ENCODE results near the gene LRFN2. TPM values are rescaled to one million over a fixed set of nuclear protein-coding genes. Genes with fewer than 3 reads are reported as not detected.

LRFN2 gene
- total and polyA plus RNA-seq, 2 of the 8 experiments (the other 6 are each of a cell fraction or from before 2014, with no cell fraction given): 2.3 TPM

DNA sequence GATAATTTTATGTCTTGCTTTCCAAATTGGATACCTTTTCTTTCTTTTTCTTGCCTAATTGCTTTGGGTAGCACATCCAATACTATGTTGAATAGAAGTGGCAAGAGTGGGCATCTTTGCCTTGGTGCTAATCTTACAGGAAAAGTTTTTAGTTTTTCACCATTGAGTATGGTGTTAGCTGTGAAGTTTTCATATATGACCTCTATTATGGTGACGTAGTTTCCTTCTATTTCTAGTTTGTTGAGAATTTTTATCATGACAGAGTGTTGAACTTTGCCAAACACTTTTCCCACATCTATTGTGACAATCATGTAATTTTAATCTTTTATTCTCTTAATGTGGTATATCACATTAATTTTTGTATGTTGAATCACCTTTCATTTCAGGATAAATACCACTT is 216.1 kb downstream of the LRFN2 start:
- Histone ChIP-seq H3K4me2 (ENCODE audit: insufficient read depth in 1 of 2, low read depth in 2 of 2, low read length in 2 of 2) (no peak overlapping the region), H3K79me1 (ENCODE audit: low read depth, low read length) (no peaks in the 10 kb centered on the region)
- TF ChIP-seq TCF12 (IDR thresholded peaks at IDR 0.05; ENCODE audit: low read depth, low read length) (no peak), BRCA1 (IDR thresholded peaks at IDR 0.05; ENCODE audit: low read depth, low read length) (no peak), TBP (IDR thresholded peaks at IDR 0.05; ENCODE audit: low read depth, low read length) (no peak), KDM5A (IDR thresholded peaks at IDR 0.05; ENCODE audit: low read length) (no peak), EGR1 (IDR thresholded peaks at IDR 0.05; ENCODE audit: borderline replicate concordance, low read depth, low read length) (no peak), GTF2F1 (IDR thresholded peaks at IDR 0.05; ENCODE audit: borderline replicate concordance, low read depth, low read length) (no peak), SP4 (IDR thresholded peaks at IDR 0.05; ENCODE audit: low read length) (no peak), RFX5 (IDR thresholded peaks at IDR 0.05; ENCODE audit: borderline replicate concordance, low read depth, low read length) (no peak), HDAC6 (IDR thresholded peaks at IDR 0.05; ENCODE audit: low read depth, low read length) (no peak), EZH2 (IDR thresholded peaks at IDR 0.05; ENCODE audit: low read depth, low read length, severe bottlenecking) (no peak), NRF1 (IDR thresholded peaks at IDR 0.05; ENCODE audit: low read depth, low read length) (no peak)
- TF ChIP-seq, protein P1, sequence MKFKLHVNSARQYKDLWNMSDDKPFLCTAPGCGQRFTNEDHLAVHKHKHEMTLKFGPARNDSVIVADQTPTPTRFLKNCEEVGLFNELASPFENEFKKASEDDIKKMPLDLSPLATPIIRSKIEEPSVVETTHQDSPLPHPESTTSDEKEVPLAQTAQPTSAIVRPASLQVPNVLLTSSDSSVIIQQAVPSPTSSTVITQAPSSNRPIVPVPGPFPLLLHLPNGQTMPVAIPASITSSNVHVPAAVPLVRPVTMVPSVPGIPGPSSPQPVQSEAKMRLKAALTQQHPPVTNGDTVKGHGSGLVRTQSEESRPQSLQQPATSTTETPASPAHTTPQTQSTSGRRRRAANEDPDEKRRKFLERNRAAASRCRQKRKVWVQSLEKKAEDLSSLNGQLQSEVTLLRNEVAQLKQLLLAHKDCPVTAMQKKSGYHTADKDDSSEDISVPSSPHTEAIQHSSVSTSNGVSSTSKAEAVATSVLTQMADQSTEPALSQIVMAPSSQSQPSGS (IDR thresholded peaks at IDR 0.05; ENCODE audit: low read length): no peak
- TF ChIP-seq, protein P2, sequence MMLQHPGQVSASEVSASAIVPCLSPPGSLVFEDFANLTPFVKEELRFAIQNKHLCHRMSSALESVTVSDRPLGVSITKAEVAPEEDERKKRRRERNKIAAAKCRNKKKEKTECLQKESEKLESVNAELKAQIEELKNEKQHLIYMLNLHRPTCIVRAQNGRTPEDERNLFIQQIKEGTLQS (IDR thresholded peaks at IDR 0.05; ENCODE audit: insufficient read depth, low read depth, low read length): no peak

More for the DNA sequence above, 216.1 kb downstream of the LRFN2 start:
- Histone ChIP-seq H4K8ac (ENCODE audit: extremely low read depth, insufficient read depth, low read length) (no peak overlapping the region), H3K14ac (ENCODE audit: insufficient read length) (no peak overlapping the region), H3K9me3 (ENCODE audit: insufficient read depth in 2 of 2, low read depth in 1 of 2, low read length in 1 of 2) (no peaks in the 10 kb centered on the region), H3K27ac (ENCODE audit: low read depth, low read length) (no peak overlapping the region), H3K18ac (ENCODE audit: extremely low read depth, low read length) (no peak overlapping the region), H3K9ac (replicated peaks in 1 of 4; ENCODE audit: extremely low read depth in 1 of 4, low read depth in 3 of 4, low read length in 3 of 4) (no peak overlapping the region), H2BK15ac (ENCODE audit: low read length) (no peak overlapping the region), H4K91ac (replicated peaks; ENCODE audit: insufficient read length, low read length) (no peak overlapping the region), H3K27me3 (replicated peaks in 1 of 4; ENCODE audit: control insufficient read depth in 3 of 4, extremely low read depth in 1 of 4, insufficient read depth in 3 of 4, low read length in 3 of 4) (no peaks in the 10 kb centered on the region), H3K23ac (ENCODE audit: insufficient read length) (no peak overlapping the region), H2AFZ (ENCODE audit: low read length) (no peak overlapping the region), H4K5ac (ENCODE audit: insufficient read length, low read depth, low read length) (no peak overlapping the region), H2BK12ac (ENCODE audit: low read depth, low read length) (no peak overlapping the region), H3K56ac (replicated peaks; ENCODE audit: insufficient read length, low read depth, low read length) (no peak overlapping the region), H4K20me1 (replicated peaks in 1 of 2; ENCODE audit: control insufficient read depth in 1 of 2, insufficient read depth in 2 of 2, low read length in 2 of 2) (no peaks in the 10 kb centered on the region), H3K4me3 (ENCODE audit: extremely low read depth in 1 of 4, insufficient read depth in 2 of 4, low read depth in 3 of 4, low read length in 4 of 4) (no peak overlapping the region), H3K79me2 (ENCODE audit: control insufficient read depth in 1 of 2, insufficient read depth in 2 of 2, low read length in 2 of 2) (no peaks in the 10 kb centered on the region), H3K23me2 (ENCODE audit: low read depth, low read length) (no peaks in the 10 kb centered on the region), H2AK5ac (ENCODE audit: low read depth, low read length) (no peak overlapping the region), H2BK20ac (ENCODE audit: low read length) (no peak overlapping the region), H2BK5ac (ENCODE audit: low read depth, low read length) (no peak overlapping the region), H2BK120ac (replicated peaks; ENCODE audit: low read depth, low read length) (no peak overlapping the region), H3K4me1 (replicated peaks in 1 of 4; ENCODE audit: control insufficient read depth in 3 of 4, insufficient read depth in 4 of 4, low read length in 3 of 4) (no peaks in the 10 kb centered on the region), H3K4ac (replicated peaks; ENCODE audit: insufficient read length, low read depth, low read length) (no peak overlapping the region), H3K36me3 (ENCODE audit: control insufficient read depth in 2 of 4, insufficient read depth in 4 of 4, low read length in 3 of 4) (no peaks in the 10 kb centered on the region)
- POLR2A ChIA-PET (ENCODE audit: partially characterized antibody): no interaction called here
- 95% methylated on average over 1 of the region's 1 CpG; no CpG with 5 or more reads in 1 of the 2 experiments for WGBS, 2 experiments (ENCODE audit: extremely low coverage in 1 of 2, insufficient coverage in 1 of 2, insufficient read length in 1 of 2, insufficient replicate concordance in 2 of 2, low coverage in 1 of 2, low lambda C conversion rate in 2 of 2, missing lambda C conversion rate in 1 of 2)
- FAIRE-seq (no peak), DNase-seq (ENCODE audit: low read depth in 1 of 2, low spot score in 2 of 2) (no peak)
- CTCF ChIA-PET (ENCODE audit: partially characterized antibody): no interaction called here

Measured in H1 (cell line).